ENCODE data around the gene TP53. TPM values are rescaled to one million over a fixed set of nuclear protein-coding genes. Genes with fewer than 3 reads are reported as not detected.

The TP53 gene
- 42.5 and 54.0 TPM in 2 replicates for total RNA-seq

DNA sequence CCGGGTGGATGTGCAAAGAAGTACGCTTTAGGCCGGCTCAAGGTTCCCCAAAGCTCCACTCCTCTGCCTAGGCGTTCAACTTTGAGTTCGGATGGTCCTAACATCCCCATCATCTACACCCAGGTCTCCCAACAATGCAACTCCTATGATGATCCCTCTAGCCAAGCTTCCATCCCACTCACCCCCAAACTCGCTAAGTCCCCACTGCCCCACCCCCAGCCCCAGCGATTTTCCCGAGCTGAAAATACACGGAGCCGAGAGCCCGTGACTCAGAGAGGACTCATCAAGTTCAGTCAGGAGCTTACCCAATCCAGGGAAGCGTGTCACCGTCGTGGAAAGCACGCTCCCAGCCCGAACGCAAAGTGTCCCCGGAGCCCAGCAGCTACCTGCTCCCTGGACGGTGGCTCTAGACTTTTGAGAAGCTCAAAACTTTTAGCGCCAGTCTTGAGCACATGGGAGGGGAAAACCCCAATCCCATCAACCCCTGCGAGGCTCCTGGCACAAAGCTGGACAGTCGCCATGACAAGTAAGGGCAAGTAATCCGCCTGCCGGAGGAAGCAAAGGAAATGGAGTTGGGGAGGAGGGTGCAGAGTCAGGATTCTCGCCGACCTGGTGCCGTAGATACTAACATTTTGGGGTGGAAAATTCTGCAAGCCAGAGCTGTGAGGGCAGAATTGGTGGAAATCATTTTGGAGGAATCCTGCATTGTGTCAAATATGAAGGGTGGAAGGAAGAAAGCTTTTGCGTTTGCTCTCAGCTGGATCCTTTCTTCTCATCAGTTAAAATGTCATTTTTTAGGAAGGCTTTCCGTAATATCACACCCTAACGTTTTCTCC lies at the start of gene TP53:
Gene TP53, minus strand, starts transcription at position 419 of the 836 bp plus-strand sequence. CDS start 10,896 bp downstream, outside the sequence.

DNA sequence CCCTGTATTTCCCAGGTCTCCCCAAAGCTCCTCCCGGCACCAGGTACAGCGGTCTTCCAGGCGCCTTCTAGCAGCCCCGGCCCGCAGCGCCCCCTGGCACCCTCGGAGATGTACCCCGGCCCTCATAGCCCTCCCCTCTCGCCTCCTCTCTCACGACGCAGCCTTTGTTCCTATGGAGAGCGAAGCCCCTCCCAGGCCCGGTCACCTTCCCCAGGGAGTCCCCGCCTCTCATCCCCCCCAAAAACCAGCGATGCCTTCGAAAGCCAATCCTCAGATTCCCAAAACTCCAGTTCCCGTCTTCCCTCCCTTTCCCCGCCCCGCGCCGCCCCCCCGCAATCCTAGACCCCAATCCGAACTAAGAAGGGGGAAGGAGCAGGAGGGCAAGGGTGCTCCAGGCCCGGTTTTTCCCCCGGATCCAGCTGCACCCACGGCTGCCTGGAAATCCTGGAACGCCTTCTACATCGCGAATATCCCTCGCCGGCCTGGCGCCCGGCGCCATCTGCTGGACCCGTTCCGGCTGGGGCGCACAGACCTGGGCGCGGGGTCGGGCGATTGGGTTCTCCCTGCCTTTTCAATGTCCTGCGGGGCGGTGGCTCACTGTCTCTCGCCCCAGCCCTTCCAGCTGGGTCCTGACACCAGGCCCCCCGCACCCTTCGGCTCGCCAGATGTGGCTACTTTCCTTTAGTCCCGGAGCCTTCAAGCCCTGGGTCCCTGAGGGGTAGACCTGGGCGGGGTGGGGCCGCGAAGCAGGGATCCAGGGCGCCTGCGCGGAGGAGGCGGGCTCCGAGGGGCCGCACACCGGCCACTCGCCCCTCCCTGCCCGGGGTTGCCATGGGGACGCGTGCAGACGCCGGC lies 29.8 kb upstream of the TP53 start, which contains the start of gene DNAH2:
Gene DNAH2, plus strand, starts transcription at position 844 of the 855 bp plus-strand sequence. CDS start 1,991 bp downstream, outside the sequence.

DNA sequence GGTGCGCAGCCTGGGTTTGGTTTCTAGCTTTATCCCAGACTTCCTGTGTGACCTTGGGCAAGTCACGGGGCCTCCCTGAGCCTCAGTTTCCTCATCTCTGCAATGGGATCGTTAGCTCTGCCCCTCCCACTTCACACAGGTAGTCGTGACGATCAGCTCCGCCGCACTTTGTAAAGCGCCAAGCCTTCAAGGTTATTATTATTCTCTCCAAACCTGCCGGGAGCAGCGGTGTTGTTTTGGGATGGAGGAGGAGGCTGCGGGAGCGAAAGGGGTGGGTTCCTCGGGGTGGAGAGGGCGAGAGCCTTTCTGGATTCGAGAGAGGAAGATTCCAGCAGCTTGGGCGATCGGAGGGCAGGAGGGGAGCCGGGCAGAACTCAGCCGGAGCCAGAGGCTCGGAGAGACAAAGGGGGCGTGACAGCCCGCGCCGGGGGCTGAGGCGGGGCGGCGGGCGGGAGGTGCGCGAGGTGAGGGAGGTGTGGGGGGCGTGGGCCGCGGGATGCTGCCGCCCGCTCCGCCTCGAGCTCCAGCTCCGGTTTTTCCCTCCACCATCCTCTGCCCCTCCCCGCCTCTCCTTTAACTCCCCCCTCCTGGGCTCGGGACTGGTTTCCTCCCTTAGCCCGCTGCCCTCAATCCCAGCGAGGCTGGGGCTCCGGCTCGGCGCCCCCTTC lies 17.4 kb upstream of the TP53 start, which contains the start of gene EFNB3:
Gene EFNB3, plus strand, starts transcription at position 602 of the 668 bp plus-strand sequence. CDS start 397 bp downstream, outside the sequence.

DNA sequence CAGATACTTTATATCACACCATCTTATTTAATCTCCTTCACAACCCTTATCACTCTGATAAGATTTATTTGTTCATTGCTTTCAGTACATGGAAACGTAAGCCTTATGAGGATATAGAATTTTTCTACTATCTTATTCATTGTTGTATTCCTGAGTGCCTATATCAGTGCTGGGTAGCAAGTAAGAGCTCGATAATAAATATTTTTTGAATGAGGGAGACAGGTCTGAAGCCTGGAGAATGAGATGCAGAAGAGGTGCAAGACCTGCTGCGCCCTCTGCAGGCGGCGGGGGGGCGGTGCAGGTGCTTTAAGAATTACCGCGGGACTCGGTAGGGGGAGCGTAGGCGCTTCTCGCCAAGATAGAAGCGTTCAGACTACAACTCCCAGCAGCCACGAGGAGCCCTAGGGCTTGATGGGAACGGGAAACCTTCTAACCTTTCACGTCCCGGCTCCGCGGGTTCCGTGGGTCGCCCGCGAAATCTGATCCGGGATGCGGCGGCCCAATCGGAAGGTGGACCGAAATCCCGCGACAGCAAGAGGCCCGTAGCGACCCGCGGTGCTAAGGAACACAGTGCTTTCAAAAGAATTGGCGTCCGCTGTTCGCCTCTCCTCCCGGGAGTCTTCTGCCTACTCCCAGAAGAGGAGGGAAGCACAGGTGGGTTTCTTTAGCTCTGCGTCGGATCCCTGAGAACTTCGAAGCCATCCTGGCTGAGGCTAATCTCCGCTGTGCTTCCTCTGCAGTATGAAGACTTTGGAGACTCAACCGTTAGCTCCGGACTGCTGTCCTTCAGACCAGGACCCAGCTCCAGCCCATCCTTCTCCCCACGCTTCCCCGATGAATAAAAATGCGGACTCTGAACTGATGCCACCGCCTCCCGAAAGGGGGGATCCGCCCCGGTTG lies 868 bp upstream of the TP53 start, which contains the start of gene WRAP53:
Gene WRAP53, plus strand, starts transcription at position 570 of the 900 bp plus-strand sequence. Its CDS starts 172 bp downstream, at position 742.

DNA sequence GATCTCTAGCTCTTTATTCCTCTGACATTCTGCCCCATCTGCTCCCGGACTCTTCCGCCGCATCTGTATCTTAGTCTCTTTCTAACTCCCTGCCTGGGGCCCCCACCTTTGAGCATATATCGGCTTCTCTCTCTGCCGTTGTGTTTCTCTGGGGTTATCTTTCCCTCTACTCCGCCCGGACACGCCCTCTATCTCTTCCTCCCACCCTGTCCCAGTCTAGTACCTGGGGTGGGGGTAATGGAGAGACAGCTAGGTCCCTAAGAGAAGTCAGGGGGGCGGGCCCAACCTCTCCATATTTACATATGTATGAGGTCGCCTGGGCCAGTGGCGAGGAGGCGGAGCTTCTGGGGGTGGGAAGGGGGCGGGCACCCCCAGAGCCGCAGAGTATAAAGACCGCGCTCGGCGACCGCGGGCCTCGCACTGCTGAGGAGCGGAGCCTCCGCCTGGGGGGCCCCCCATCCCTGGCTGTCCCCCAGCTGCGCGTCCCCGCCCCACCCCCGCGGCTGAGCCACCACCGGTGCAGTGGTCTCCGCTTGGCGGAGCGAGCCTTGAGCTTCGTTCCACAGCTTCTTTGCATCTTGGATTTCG lies 36.7 kb downstream of the TP53 start, which contains the start of gene ATP1B2:
Gene ATP1B2, plus strand, starts transcription at position 418 of the 588 bp plus-strand sequence. CDS start 593 bp downstream, outside the sequence.

DNA sequence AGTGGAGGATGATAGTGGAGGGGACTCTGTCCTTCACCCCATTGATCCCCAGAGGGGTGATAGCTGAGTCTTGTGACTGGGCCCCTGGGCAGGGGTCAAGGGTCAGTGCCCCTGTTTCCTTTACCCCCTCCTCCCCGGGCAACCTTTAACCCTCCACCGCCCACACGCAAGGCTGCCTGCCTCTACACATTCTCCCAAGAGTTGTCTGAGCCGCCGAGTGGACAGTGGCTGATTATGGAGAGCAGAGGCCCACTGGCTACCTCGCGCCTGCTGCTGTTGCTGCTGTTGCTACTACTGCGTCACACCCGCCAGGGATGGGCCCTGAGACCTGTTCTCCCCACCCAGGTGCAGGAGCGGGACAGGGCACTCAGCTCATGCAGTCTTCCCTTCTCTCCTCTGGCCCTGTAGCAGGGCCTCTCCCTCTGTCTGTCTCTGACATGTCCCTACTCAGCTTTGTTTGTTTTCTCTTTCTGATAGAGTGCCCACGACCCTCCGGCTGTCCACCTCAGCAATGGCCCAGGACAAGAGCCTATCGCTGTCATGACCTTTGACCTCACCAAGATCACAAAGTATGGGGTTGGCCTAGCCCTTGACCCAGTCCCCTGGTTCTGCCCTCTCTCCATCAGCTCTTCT lies 57.2 kb downstream of the TP53 start, which contains the start of gene SHBG:
Gene SHBG, plus strand, starts transcription at position 197 of the 633 bp plus-strand sequence. Its CDS starts 38 bp downstream, at position 235.

DNA sequence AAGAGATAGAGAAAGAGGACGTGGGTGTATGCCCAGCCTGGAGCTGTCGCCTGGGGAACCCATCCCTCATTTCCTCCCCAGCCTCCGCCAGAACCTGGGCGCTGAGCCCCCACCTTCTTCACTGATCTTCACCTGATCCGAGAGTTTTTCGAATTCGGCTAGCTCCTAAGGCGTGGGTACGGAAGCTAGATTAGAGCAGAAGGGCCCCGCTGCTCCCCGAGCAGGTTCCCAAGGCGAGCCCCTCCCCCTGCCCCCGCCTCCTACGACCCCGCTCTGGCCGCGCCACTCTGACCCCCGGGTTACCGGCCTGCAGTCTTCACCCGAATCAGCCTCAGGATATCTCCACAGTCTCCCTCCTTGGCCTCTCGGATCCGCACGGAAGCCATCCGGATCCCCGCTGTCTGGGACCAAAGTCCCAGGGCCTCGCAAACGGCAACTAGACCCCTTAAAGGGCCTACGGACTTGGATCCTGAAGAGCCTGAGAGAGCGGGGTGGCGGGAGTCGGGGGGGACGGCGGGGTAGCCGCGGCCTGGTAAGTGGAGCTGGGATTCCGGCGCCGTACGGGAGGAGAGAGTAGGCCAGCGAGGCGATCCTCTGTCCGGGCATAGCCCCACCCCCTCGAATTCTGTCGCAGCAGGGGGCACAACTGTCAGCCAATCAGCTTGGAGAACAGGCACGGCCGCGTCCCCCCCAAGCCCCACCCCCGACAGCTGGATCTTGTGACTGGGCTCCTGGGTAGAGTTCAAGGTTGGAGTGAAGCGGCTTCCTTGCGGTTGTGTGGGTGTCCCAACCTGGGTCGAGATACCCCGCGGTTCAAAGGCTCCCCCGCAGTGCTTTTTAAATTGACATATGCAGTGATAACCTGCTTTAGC lies 59.8 kb downstream of the TP53 start, which contains the start of gene SAT2:
Gene SAT2, minus strand, starts transcription at position 572 of the 872 bp plus-strand sequence. Its CDS starts 186 bp downstream, at position 386.

Other genes with a start within 250 kb of the TP53 start
- gene FGF11, start 248.0 kb downstream of the TP53 start, total RNA-seq, result 7.5 and 17.3 TPM in 2 replicates
- gene CHRNB1, start 242.4 kb downstream of the TP53 start, total RNA-seq, result 9.8 and 14.8 TPM in 2 replicates
- gene ZBTB4, start 207.9 kb downstream of the TP53 start, total RNA-seq, result 25.9 and 36.8 TPM in 2 replicates
- gene SLC35G6, start 206.0 kb downstream of the TP53 start, total RNA-seq, result not detected in 2 replicates
- gene POLR2A, start 203.1 kb downstream of the TP53 start, total RNA-seq, result 31.9 and 33.7 TPM in 2 replicates
- 8.8 and 10.3 TPM in 2 replicates for gene TNFSF12, start 138.4 kb downstream of the TP53 start, total RNA-seq
- gene TNFSF13, start 128.7 kb downstream of the TP53 start, total RNA-seq, result 0.80 and 5.9 TPM in 2 replicates
- gene SENP3, start 125.6 kb downstream of the TP53 start, total RNA-seq, result 56.2 and 86.9 TPM in 2 replicates
- 23.4 and 57.7 TPM in 2 replicates for gene CD68, start 107.9 kb downstream of the TP53 start, total RNA-seq
- gene MPDU1, start 103.6 kb downstream of the TP53 start, total RNA-seq, result 138 and 153 TPM in 2 replicates
- 141 and 207 TPM in 2 replicates for gene SOX15, start 97.4 kb downstream of the TP53 start, total RNA-seq
- 39.6 and 41.3 TPM in 2 replicates for gene FXR2, start 72.6 kb downstream of the TP53 start, total RNA-seq
- 25.8 and 43.2 TPM in 2 replicates for gene SAT2, start 59.7 kb downstream of the TP53 start, total RNA-seq
- gene SHBG, start 57.4 kb downstream of the TP53 start, total RNA-seq, result not detected in 2 replicates
- gene ATP1B2, start 36.6 kb downstream of the TP53 start, total RNA-seq, result not detected in 2 replicates
- gene WRAP53, start 987 bp upstream of the TP53 start, total RNA-seq, result 7.9 and 17.5 TPM in 2 replicates
- 0.65 and 3.2 TPM in 2 replicates for gene EFNB3, start 17.7 kb upstream of the TP53 start, total RNA-seq
- gene DNAH2, start 30.3 kb upstream of the TP53 start, total RNA-seq, result 0.23 and 0.55 TPM in 2 replicates
- 2.1 and 3.9 TPM in 2 replicates for gene KDM6B, start 146.7 kb upstream of the TP53 start, total RNA-seq
- gene TMEM88, start 167.6 kb upstream of the TP53 start, total RNA-seq, result 0.23 TPM in 1 of 2 replicates, not detected in the other
- 70.1 and 79.4 TPM in 2 replicates for gene NAA38, start 170.1 kb upstream of the TP53 start, total RNA-seq
- 5.0 and 11.6 TPM in 2 replicates for gene CYB5D1, start 170.5 kb upstream of the TP53 start, total RNA-seq
- 52.9 and 57.0 TPM in 2 replicates for gene CHD3, start 201.3 kb upstream of the TP53 start, total RNA-seq
- gene RNF227, start 228.8 kb upstream of the TP53 start, total RNA-seq, result 2.6 and 5.9 TPM in 2 replicates
- 0.38 and 1.3 TPM in 2 replicates for gene KCNAB3, start 242.4 kb upstream of the TP53 start, total RNA-seq
- gene TRAPPC1, start 244.5 kb upstream of the TP53 start, total RNA-seq, result 67.7 and 72.3 TPM in 2 replicates
- 20.6 and 21.9 TPM in 2 replicates for gene CNTROB, start 244.7 kb upstream of the TP53 start, total RNA-seq

All from hair follicular keratinocyte (primary cell).